GM21423 (cell line): ENCODE data around the gene FAM13A.
"Not testable (repeated sequence)": the region's sequence is repeated elsewhere in the genome, so short reads cannot be mapped to it uniquely, and the experiment has no call there.

Experiments
- ATAC-seq: cut with Tn5 transposase; IDR thresholded peaks from one replicate; pipeline ENCODE4 v1.9.1; 2021; ENCODE audit warnings: mild to moderate bottlenecking, moderate library complexity; ENCODE audit not compliant: unreplicated experiment

The FAM13A gene

GRCh38 chr4:88964450-88964849, 92.5 kb downstream of the FAM13A start:
- peak; percentile 46 for ATAC-seq

- ATAC-seq = no peak
These were observed 93.2 kb downstream of the FAM13A start for GRCh38 chr4:88963817-88964216.

- ATAC-seq = no peak
These were observed 94.6 kb downstream of the FAM13A start for GRCh38 chr4:88962396-88962795.

- no peak for ATAC-seq
These were observed 96.4 kb downstream of the FAM13A start for GRCh38 chr4:88960576-88960975.

GRCh38 chr4:88958080-88958479, 98.9 kb downstream of the FAM13A start:
- ATAC-seq = no peak

- no peak for ATAC-seq
These were observed 99.4 kb downstream of the FAM13A start for GRCh38 chr4:88957570-88957969.

GRCh38 chr4:88955580-88956380, 101.2 kb downstream of the FAM13A start:
- no peak for ATAC-seq

- ATAC-seq = peak; percentile 61
These were observed 103.6 kb downstream of the FAM13A start for GRCh38 chr4:88953400-88953799.

GRCh38 chr4:88952081-88952480, 104.9 kb downstream of the FAM13A start:
- no peak for ATAC-seq

- ATAC-seq = no peak
These were observed 107.4 kb downstream of the FAM13A start for GRCh38 chr4:88949605-88950004.

GRCh38 chr4:88940506-88940905, 116.5 kb downstream of the FAM13A start:
- ATAC-seq = no peak

GRCh38 chr4:88939697-88940096, 117.3 kb downstream of the FAM13A start:
- ATAC-seq = no peak

GRCh38 chr4:88938138-88938537, 118.8 kb downstream of the FAM13A start:
- no peak for ATAC-seq

- no peak for ATAC-seq
These were observed 119.9 kb downstream of the FAM13A start for GRCh38 chr4:88937081-88937480.

- no peak for ATAC-seq
These were observed 123.4 kb downstream of the FAM13A start for GRCh38 chr4:88933414-88934160.

GRCh38 chr4:88928852-88929251, 128.1 kb downstream of the FAM13A start:
- ATAC-seq = peak; percentile 58

GRCh38 chr4:88927420-88927819, 129.6 kb downstream of the FAM13A start:
- ATAC-seq = no peak

GRCh38 chr4:88919056-88919455, 137.9 kb downstream of the FAM13A start:
- no peak for ATAC-seq

- ATAC-seq = not testable (repeated sequence)
These were observed 143.8 kb downstream of the FAM13A start for GRCh38 chr4:88913181-88913580.

- ATAC-seq = no peak
These were observed 145.5 kb downstream of the FAM13A start for GRCh38 chr4:88911246-88912212.

- ATAC-seq = no peak
These were observed 146.9 kb downstream of the FAM13A start for GRCh38 chr4:88910101-88910500.
